Stimulated activated naive CD8-positive, alpha-beta T cell treated with anti-CD3 and anti-CD28 coated beads, Interleukin-15, Interleukin-2, amounts not matched to agents 100 U/mL and 50 U/mL, for 24 hours (primary cell): ENCODE data around the gene SLC6A17.

Experiments used
- ATAC-seq: fragments of 150-1000 bp; cut with Tn5 transposase; one replicate; pipeline ENCODE4 v1.10.0; 2021
- DNase-seq: peaks from one replicate; pipeline ENCODE4 v3.0.0; 2021

The SLC6A17 gene

DNA sequence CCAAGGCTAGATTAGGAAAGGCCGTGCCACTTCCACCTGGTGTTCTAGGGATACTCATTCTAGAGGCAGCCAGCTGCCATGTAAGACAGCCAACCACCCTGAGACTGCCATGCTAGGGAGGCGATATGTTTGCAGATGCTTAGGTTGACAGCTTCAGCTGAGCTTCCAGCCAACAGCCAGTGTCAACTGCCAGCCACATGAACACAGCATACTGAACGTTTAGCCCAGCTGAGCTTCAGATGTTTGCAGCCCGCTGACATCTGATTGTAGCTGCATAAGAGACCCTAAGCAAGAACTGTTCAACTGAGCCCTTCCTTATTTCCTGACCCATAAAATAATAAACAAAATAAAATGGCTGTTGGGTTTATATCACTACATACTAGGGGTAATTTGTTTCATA is 54.9 kb downstream of the SLC6A17 start:
- no peak for DNase-seq
- no peak for ATAC-seq

DNA sequence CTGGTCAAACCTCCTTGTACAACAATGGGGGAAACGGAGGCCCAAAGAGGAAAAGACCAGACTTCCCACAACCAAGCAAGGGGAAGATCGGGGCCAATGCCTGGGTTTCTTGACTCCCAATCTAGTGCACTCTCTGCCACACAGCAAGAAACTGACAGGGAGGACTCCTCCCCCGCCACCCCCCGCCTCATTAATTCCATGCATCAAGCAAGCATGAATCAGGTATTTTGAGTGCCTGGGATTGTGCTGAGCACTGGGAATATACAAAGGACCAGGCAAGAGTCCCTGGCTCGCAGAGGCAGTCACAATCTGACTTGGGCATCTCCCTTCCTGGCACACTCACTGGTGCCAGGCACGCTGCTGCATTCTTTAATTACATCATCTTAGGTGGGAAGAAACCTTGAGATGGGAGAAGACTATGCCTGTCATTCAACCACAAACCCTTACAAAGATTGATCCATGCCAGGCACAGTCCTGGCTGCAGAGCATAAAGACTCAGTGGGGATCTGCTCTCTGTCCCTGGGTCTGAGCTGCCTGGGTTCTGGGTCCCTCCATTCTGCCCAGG is 55.4 kb downstream of the SLC6A17 start:
- no peak for ATAC-seq
- no peak for DNase-seq

DNA sequence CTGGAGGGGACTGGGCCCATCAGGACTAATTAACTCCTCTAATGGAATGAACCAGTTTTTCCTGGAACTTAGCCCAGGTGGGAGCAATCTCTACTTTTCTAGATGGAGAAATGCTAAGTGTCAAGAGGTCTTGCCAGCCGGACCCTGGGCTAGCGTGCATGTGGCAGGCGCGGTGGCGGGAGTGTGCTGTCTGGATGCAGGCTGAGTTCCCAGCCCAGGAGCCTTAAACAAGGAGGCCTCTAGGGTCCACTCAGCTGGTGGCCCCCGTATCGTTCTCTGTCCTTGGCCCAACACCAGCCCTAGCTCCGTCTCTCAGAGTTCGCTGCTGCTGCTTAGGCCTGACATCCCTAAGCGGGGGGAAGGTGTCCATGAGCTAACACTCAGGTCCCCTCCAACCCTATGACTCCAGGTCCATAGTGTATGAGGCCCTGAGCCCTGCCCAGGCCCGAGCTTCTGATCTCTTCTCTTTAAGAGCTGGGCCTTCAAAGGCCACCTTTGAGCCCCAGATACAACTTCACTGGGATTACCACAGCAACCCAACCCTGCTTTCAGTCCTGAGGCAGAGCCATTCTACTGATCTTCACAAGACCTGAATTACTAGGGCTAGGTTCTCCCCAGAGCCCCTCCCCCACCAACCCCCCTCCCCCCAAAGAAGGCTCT is 56.1 kb downstream of the SLC6A17 start:
- no peak for ATAC-seq
- DNase-seq = no peak

- DNase-seq (peak; percentile 84), ATAC-seq (peak; percentile 30)
Observed at GRCh38 chr1:110207831-110208230, 57.5 kb downstream of the SLC6A17 start.

- DNase-seq (no peak), ATAC-seq (no peak)
Observed at GRCh38 chr1:110208916-110209645, 58.8 kb downstream of the SLC6A17 start.

DNA sequence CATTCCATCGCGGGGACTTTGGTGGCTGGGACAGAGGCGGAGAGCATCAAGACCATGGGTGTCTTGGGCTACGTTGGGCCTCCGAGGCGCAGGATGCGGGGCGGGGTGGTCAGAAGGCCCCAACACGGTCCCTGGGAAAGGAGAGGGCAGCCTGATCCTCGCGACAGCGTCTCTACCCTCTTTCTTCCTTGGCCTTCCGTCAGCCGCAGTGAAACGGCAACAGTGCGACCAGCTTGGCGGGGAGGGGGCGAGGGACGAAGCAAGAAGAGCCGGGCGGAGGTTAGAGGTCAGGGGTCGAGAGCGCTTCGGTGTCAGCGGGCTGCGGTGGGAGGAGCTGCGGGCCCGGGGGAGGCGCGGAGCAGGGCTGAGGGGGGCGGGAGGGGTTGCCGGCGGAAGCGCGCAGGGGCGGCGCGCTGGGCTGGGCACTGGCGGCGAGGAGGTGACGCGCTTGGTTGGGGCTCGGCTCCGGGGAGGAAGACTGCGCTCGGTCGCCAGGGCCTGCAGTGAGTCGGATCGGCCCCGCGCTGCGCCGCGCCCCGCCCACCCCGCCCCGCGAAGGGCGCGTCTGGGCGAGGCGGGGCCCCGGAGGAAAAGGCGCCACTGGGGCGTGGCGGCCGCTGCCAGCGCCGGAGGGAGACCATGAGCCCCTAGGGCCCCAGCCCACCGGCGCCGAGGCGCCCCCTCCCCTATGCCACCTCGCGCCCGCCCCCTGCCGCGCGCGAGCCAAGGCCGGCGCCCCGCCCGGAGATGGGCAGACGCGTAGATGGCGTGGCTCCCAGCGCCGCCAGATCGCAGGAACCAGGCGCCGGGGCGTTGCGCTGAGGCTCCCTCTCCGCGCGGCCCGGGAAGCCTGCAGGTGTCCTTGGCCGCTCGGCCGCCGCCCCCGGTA is 59.7 kb downstream of the SLC6A17 start, which contains the start of gene KCNC4:
KCNC4 (plus strand) TSS at position 600 of the 889 bp plus-strand sequence. CDS start 1,186 bp downstream, outside the sequence.
- DNase-seq (peak; percentile 90), ATAC-seq (peak; percentile 93)

DNA sequence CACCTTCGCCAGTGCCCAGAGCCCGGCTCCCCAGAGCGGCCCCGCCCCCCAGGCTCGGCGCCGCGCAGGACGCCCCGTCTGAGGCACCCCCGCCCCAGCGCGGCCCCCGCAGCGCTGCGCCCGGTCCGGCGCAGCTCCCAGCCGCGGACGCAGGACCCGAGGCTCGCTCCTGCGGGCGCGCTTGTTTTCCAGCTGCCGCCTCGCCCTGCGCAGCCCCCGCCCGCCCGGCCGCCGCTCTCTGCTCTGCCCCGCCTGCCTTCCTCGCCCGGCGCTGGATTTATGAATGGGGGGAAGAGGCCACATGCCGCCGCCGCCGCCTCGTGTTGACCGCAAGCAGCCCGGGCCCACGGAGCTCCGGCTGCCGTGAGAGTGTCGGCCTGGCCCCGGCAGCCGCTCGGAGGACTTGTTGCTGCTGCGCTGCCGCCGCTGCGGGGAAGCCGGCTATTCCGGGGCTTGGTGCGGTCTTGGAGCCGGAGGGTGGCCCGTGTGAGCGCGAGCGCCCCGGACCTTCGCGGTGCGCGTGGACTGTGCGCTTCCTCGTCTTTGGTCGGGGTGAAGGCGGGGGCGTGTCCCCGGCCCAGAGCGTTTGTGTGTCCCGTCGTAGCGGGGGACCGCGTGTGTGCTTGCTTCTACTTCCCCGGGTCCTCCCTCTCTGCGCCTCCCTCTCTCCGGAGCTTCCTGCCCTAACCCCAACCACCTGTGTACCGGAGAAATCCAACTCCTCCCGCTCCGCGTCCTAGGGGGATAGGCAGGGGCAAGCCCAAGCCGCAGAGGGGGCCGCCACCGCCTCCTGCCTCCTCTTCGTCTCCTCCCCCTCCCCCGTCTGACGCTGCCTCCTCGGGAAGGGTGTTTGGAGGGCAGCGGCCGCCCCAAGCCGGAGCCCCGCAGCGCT is 60.6 kb downstream of the SLC6A17 start:
- peak; percentile 2 for ATAC-seq
- peak; percentile 63 for DNase-seq

GRCh38 chr1:110211496-110212168 is 61.3 kb downstream of the SLC6A17 start:
- DNase-seq (peak; percentile 57), ATAC-seq (no peak)

- DNase-seq (peak; percentile 18), ATAC-seq (no peak)
Observed at GRCh38 chr1:110212169-110213142, 62.2 kb downstream of the SLC6A17 start.

DNA sequence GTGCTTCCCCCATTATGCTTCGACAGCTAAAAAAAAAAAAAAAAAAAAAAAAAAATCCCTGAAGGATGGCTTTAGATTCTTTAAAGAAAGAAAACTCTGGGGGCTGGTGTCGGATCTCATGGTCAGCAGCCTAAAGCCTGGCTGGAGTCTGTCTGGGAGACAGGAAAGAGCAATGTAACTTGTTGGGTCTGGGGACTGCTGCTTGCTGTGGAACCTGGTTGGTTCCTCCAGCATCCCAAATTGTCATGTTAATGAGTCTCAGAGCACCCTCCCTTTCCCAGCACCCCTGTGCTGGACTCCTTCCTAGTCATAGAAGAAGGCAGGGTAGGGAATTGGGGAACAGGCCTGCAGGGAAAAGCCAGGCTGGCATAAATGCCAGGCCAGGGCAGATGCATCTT is 62.8 kb downstream of the SLC6A17 start:
- DNase-seq = no peak
- ATAC-seq = no peak

- no peak for ATAC-seq
Observed at GRCh38 chr1:110214454-110215404, 64.4 kb downstream of the SLC6A17 start.

GRCh38 chr1:110215621-110216515 is 65.6 kb downstream of the SLC6A17 start:
- DNase-seq = no peak
- ATAC-seq = peak; percentile 7

More at GRCh38 chr1:110214454-110215404, 64.4 kb downstream of the SLC6A17 start:
- no peak for DNase-seq

- ATAC-seq = peak; percentile 43
Observed at GRCh38 chr1:110216844-110217444, 66.7 kb downstream of the SLC6A17 start.

GRCh38 chr1:110218137-110218536 is 67.8 kb downstream of the SLC6A17 start:
- DNase-seq (no peak), ATAC-seq (no peak)

More at GRCh38 chr1:110216844-110217444, 66.7 kb downstream of the SLC6A17 start:
- no peak for DNase-seq

- DNase-seq (no peak), ATAC-seq (no peak)
Observed at GRCh38 chr1:110218739-110219138, 68.4 kb downstream of the SLC6A17 start.

DNA sequence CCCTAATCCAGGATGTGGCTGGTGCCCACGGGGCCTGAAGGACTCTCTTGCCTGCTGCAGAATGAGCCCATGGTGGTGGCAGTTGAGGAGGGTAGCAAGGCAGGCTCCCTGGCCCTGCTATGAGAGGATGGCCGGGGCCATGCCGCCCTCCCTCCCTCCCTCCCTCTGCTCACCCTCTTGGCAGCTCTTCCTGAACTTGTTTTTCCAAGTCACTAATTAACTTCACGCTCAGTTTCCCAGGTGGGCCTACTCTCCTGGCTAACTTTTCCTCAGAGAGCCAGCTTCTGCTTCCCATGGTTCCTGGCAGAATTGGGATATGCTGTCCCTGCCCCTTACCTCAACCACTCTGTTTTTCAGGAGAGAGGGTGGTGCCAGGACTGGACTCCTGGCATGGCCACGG is 70.0 kb downstream of the SLC6A17 start:
- ATAC-seq (no peak), DNase-seq (no peak)

DNA sequence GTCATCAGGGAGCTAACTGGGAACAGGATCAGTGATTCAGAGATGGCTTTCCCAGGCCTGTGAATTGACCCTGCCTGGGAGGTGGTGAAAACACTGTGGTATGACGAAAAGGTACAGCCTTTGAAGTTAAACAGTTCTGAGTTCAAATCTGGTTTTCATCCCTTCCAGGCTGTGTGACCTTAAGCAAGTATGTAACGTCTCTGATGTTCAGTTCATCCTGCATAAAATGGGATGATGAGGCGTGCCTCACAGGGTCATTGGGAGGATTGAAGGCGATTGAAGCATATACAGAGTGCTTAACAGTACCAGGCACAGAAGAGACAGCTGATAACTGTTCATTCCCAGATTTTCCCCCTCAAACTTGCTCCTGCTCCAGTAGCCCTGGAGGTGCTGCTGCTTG is 70.8 kb downstream of the SLC6A17 start:
- ATAC-seq = no peak
- DNase-seq = no peak
